ENCODE data around the gene TMEM63C.
A peak's percentile ranks its signal among the peaks of the same experiment; 100 is the strongest.
"Not testable (repeated sequence)": the region's sequence is repeated elsewhere in the genome, so short reads cannot be mapped to it uniquely, and the experiment has no call there.

Gene TMEM63C

GRCh38 chr14:77157740-77158139 is 23.9 kb upstream of the TMEM63C start:
- no peak for FAIRE-seq

- no peak for FAIRE-seq
Measured at GRCh38 chr14:77158175-77158881, 23.3 kb upstream of the TMEM63C start.

- FAIRE-seq: no peak
Measured at GRCh38 chr14:77158882-77159255, 22.7 kb upstream of the TMEM63C start.

GRCh38 chr14:77161011-77161410 is 20.6 kb upstream of the TMEM63C start:
- no peak for FAIRE-seq

- no peak for FAIRE-seq
Measured at GRCh38 chr14:77170045-77170444, 11.6 kb upstream of the TMEM63C start.

- no peak for FAIRE-seq
Measured at GRCh38 chr14:77172916-77173315, 8.7 kb upstream of the TMEM63C start.

- FAIRE-seq: not testable (repeated sequence)
Measured at GRCh38 chr14:77173911-77174617, 7.5 kb upstream of the TMEM63C start.

GRCh38 chr14:77175843-77176242 is 5.8 kb upstream of the TMEM63C start:
- FAIRE-seq: no peak

- FAIRE-seq: no peak
Measured at GRCh38 chr14:77177702-77178101, 3.9 kb upstream of the TMEM63C start.

- no peak for FAIRE-seq
Measured at GRCh38 chr14:77178656-77179055, 2.9 kb upstream of the TMEM63C start.

GRCh38 chr14:77180726-77181602 is 634 bp upstream of the TMEM63C start:
- FAIRE-seq: peak; percentile 24

GRCh38 chr14:77183896-77184295 is 2.3 kb downstream of the TMEM63C start:
- no peak for FAIRE-seq

GRCh38 chr14:77184396-77185092 is 2.9 kb downstream of the TMEM63C start:
- FAIRE-seq: no peak

GRCh38 chr14:77185093-77185465 is 3.5 kb downstream of the TMEM63C start:
- FAIRE-seq: no peak

- peak; percentile 87 for FAIRE-seq
Measured at GRCh38 chr14:77186911-77187648, 5.5 kb downstream of the TMEM63C start.

- FAIRE-seq: no peak
Measured at GRCh38 chr14:77187649-77188012, 6.0 kb downstream of the TMEM63C start.

- FAIRE-seq: no peak
Measured at GRCh38 chr14:77189479-77189878, 7.9 kb downstream of the TMEM63C start.

- no peak for FAIRE-seq
Measured at GRCh38 chr14:77190977-77191376, 9.4 kb downstream of the TMEM63C start.

GRCh38 chr14:77194706-77195105 is 13.1 kb downstream of the TMEM63C start:
- no peak for FAIRE-seq

GRCh38 chr14:77195766-77196165 is 14.2 kb downstream of the TMEM63C start:
- FAIRE-seq: no peak

- no peak for FAIRE-seq
Measured at GRCh38 chr14:77197988-77198387, 16.4 kb downstream of the TMEM63C start.

- no peak for FAIRE-seq
Measured at GRCh38 chr14:77198561-77198960, 17.0 kb downstream of the TMEM63C start.

Measured in islet of Langerhans (tissue), 1 donor.